Hypothalamus (tissue), 51 donors: ENCODE results near the gene KRTAP1-4.
"Not testable (repeated sequence)": the region's sequence is repeated elsewhere in the genome, so short reads cannot be mapped to it uniquely, and the experiment has no call there.

ENCODE experiments used
- DNase-seq, 51 donors: peaks; one replicate each; lab custom pipeline; 2025; lab: John Stamatoyannopoulos, UW

Gene KRTAP1-4

GRCh38 chr17:41029633-41030245, at the start of gene KRTAP1-4:
Gene KRTAP1-4, minus strand, starts transcription at chr17:41030195. Its CDS starts 117 bp downstream, at chr17:41030078.
- no peak for DNase-seq

GRCh38 chr17:41076788-41077187, 46.8 kb upstream of the KRTAP1-4 start:
- DNase-seq, result no peak

GRCh38 chr17:41073676-41074075, 43.7 kb upstream of the KRTAP1-4 start:
- DNase-seq, result no peak

GRCh38 chr17:41071606-41072360, 41.8 kb upstream of the KRTAP1-4 start:
- no peak for DNase-seq

GRCh38 chr17:41069031-41069430, 39.0 kb upstream of the KRTAP1-4 start:
- DNase-seq, result no peak

GRCh38 chr17:41067281-41067680, 37.3 kb upstream of the KRTAP1-4 start:
- DNase-seq, result no peak

GRCh38 chr17:41065829-41066624, 36.0 kb upstream of the KRTAP1-4 start, which contains the start of gene KRTAP2-4:
Gene KRTAP2-4, minus strand, starts transcription at chr17:41065879. Its CDS starts 34 bp downstream, at chr17:41065845.
- DNase-seq, result no peak

- DNase-seq, result not testable (repeated sequence)
These were observed 35.2 kb upstream of the KRTAP1-4 start for GRCh38 chr17:41065016-41065689.

GRCh38 chr17:41064301-41064700, 34.3 kb upstream of the KRTAP1-4 start:
- DNase-seq, result no peak

- no peak for DNase-seq
These were observed 33.5 kb upstream of the KRTAP1-4 start for GRCh38 chr17:41063449-41063848.

GRCh38 chr17:41061964-41062363, 32.0 kb upstream of the KRTAP1-4 start:
- no peak for DNase-seq

GRCh38 chr17:41060052-41060604, 30.1 kb upstream of the KRTAP1-4 start, which contains the start of gene KRTAP2-3:
Gene KRTAP2-3, minus strand, starts transcription at chr17:41060114. Its CDS starts 64 bp downstream, at chr17:41060050.
- DNase-seq, result no peak

GRCh38 chr17:41059276-41060051, 29.5 kb upstream of the KRTAP1-4 start:
- not testable (repeated sequence) for DNase-seq

GRCh38 chr17:41058741-41059140, 28.7 kb upstream of the KRTAP1-4 start:
- DNase-seq, result no peak

GRCh38 chr17:41057547-41057946, 27.6 kb upstream of the KRTAP1-4 start:
- DNase-seq, result no peak

- DNase-seq, result not testable (repeated sequence)
These were observed 25.1 kb upstream of the KRTAP1-4 start, which contains the start of gene KRTAP2-2 for GRCh38 chr17:41055130-41055529. Gene KRTAP2-2, minus strand, starts transcription at chr17:41055230. Its CDS starts 19 bp downstream, at chr17:41055211.

- DNase-seq, result not testable (repeated sequence)
These were observed 24.6 kb upstream of the KRTAP1-4 start for GRCh38 chr17:41054556-41054955.

GRCh38 chr17:41054025-41054424, 24.0 kb upstream of the KRTAP1-4 start:
- DNase-seq, result no peak

- no peak for DNase-seq
These were observed 22.6 kb upstream of the KRTAP1-4 start for GRCh38 chr17:41052566-41052965.
